OCI-LY1 (cell line): ENCODE measurements around the gene NEMP1.

Experiments used
- H2AFZ ChIP-seq: fragments of 200-600 bp; sonication (generic), shearing (Covaris generic); 2 replicates; pipeline ENCODE4 v1.6.0; 2014; ENCODE audit warnings: antibody characterized with exemption, mild to moderate bottlenecking, low read length
- H3F3A ChIP-seq: fragments of 200-600 bp; sonication (generic), shearing (Covaris generic); 2 replicates; pipeline ENCODE4 v1.6.0; 2014; ENCODE audit warnings: mild to moderate bottlenecking, antibody characterized with exemption, low read length, moderate library complexity; ENCODE audit not compliant: insufficient read depth
- H3K27ac ChIP-seq: fragments of 200-600 bp; sonication (generic); 2 replicates; pipeline ENCODE4 v1.5.1; 2014; ENCODE audit warnings: low read length, mixed run types, mild to moderate bottlenecking, low read depth; ENCODE audit not compliant: poor library complexity, severe bottlenecking
- H3K27me3 ChIP-seq: fragments of 200-600 bp; sonication (generic); 2 replicates; pipeline ENCODE4 v1.6.0; 2014; ENCODE audit warnings: antibody characterized with exemption, mild to moderate bottlenecking, low read length, moderate library complexity; ENCODE audit not compliant: insufficient read depth
- H3K36me3 ChIP-seq: fragments of 200-600 bp; sonication (generic); 2 replicates; pipeline ENCODE4 v1.6.1; 2014; ENCODE audit warnings: mild to moderate bottlenecking, antibody characterized with exemption, low read length, moderate library complexity, mixed read lengths; ENCODE audit not compliant: insufficient read depth
- H3K4me1 ChIP-seq: fragments of 200-600 bp; sonication (generic); 2 replicates; pipeline ENCODE4 v1.5.1; 2014; ENCODE audit warnings: mild to moderate bottlenecking, low read length, moderate library complexity; ENCODE audit not compliant: insufficient read depth, severe bottlenecking
- H3K4me2 ChIP-seq: fragments of 200-600 bp; sonication (generic), shearing (Covaris generic); 2 replicates; pipeline ENCODE4 v1.6.1; 2014; ENCODE audit warnings: low read length
- H3K4me3 ChIP-seq: fragments of 200-600 bp; sonication (generic); 2 replicates; pipeline ENCODE4 v1.5.1; 2014; ENCODE audit warnings: low read length, low read depth, mild to moderate bottlenecking, mixed read lengths; ENCODE audit not compliant: poor library complexity, severe bottlenecking
- H3K79me2 ChIP-seq: fragments of 200-600 bp; shearing (Covaris generic); 2 replicates; pipeline ENCODE4 v1.6.1; 2016; ENCODE audit warnings: mixed run types, low read length, mixed read lengths; ENCODE audit not compliant: insufficient read depth
- H3K9ac ChIP-seq: fragments of 200-600 bp; sonication (generic), shearing (Covaris generic); 2 replicates; pipeline ENCODE4 v1.6.1; 2014; ENCODE audit warnings: mild to moderate bottlenecking, low read length, mixed read lengths
- H3K9me2 ChIP-seq: fragments of 200-600 bp; sonication (generic), shearing (Covaris generic); 2 replicates; pipeline ENCODE4 v1.6.1; 2014; ENCODE audit warnings: low read depth, mild to moderate bottlenecking, low read length, mixed read lengths
- H3K9me3 ChIP-seq: fragments of 200-600 bp; shearing (Covaris generic); 2 replicates; pipeline ENCODE4 v1.6.1; 2014; ENCODE audit warnings: low read length, mixed read lengths
- H4K20me1 ChIP-seq: fragments of 200-600 bp; sonication (generic), shearing (Covaris generic); 2 replicates; pipeline ENCODE4 v1.6.0; 2016; ENCODE audit warnings: mild to moderate bottlenecking, low read length; ENCODE audit not compliant: insufficient read depth
- CTCF ChIP-seq: fragments of 200-600 bp; sonication (generic), shearing (Covaris generic); IDR thresholded peaks from 2 replicates; pipeline ENCODE4 v1.5.1; 2017; ENCODE audit warnings: mild to moderate bottlenecking, antibody characterized with exemption, low read length, moderate library complexity, mixed read lengths
- EZH2 ChIP-seq: fragments of 200-600 bp; sonication (generic), shearing (Covaris generic); IDR thresholded peaks from 2 replicates; pipeline ENCODE4 v1.8.0; 2017; ENCODE audit warnings: borderline replicate concordance, mixed run types, mild to moderate bottlenecking, antibody characterized with exemption, low read length, moderate library complexity, mixed read lengths

Gene NEMP1

GRCh38 chr12:57111031-57111734 lies 32.6 kb upstream of the NEMP1 start, which contains the start of gene STAT6:
STAT6 (minus strand) TSS chr12:57111362; CDS start chr12:57108278, 3,084 bp downstream.
- TF ChIP-seq CTCF (no peak), EZH2 (no peak)
- Histone ChIP-seq H3K9me3 (no peaks in the 10 kb centered on the region), H3K4me1 (peaks cover 27% of the 10 kb centered on the region), H3K27me3 (no peaks in the 10 kb centered on the region), H3K4me2 (peak within 1 kb of the TSS; percentile 78), H3K9ac (peak within 1 kb of the TSS; percentile 94), H4K20me1 (no peaks in the 10 kb centered on the region), H2AFZ (no peak within 1 kb of the TSS), H3K36me3 (peaks cover 25% of the 10 kb centered on the region), H3K4me3 (peak within 1 kb of the TSS; percentile 82), H3K79me2 (0 out of 2 replicates have a peak, but pooled peaks cover 3% of the 10 kb centered on the region), H3K27ac (peak within 1 kb of the TSS; percentile 87), H3K9me2 (no peaks in the 10 kb centered on the region), H3F3A (no peaks in the 10 kb centered on the region)

GRCh38 chr12:57110104-57111030 lies 31.8 kb upstream of the NEMP1 start:
- Histone ChIP-seq H3K9me3 (no peaks in the 10 kb centered on the region), H3K9me2 (no peaks in the 10 kb centered on the region), H4K20me1 (no peaks in the 10 kb centered on the region), H3K4me3 (peak overlapping the region; percentile 82), H3K36me3 (peaks cover 34% of the 10 kb centered on the region), H3K27me3 (no peaks in the 10 kb centered on the region), H3K79me2 (0 out of 2 replicates have a peak, but pooled peaks cover 3% of the 10 kb centered on the region), H3K9ac (peak overlapping the region; percentile 94), H2AFZ (no peak overlapping the region), H3K4me2 (peak overlapping the region; percentile 78), H3F3A (no peaks in the 10 kb centered on the region), H3K27ac (peak overlapping the region; percentile 87), H3K4me1 (peaks cover 27% of the 10 kb centered on the region)
- no peak for TF ChIP-seq EZH2

GRCh38 chr12:57109207-57110103 lies 30.9 kb upstream of the NEMP1 start:
- peaks cover 27% of the 10 kb centered on the region for H3K4me1 ChIP-seq
- H3K36me3 ChIP-seq, result peaks cover 43% of the 10 kb centered on the region
- H3K79me2 ChIP-seq, result 0 out of 2 replicates have a peak, but pooled peaks cover 3% of the 10 kb centered on the region
- H4K20me1 ChIP-seq, result no peaks in the 10 kb centered on the region
- H2AFZ ChIP-seq, result no peak overlapping the region
- H3K9me2 ChIP-seq, result no peaks in the 10 kb centered on the region
- no peaks in the 10 kb centered on the region for H3K9me3 ChIP-seq
- no peak for TF ChIP-seq EZH2
- no peak for TF ChIP-seq CTCF
- H3K4me3 ChIP-seq, result peak overlapping the region; percentile 82
- peak overlapping the region; percentile 78 for H3K4me2 ChIP-seq
- peak overlapping the region; percentile 87 for H3K27ac ChIP-seq
- H3K27me3 ChIP-seq, result no peaks in the 10 kb centered on the region
- no peaks in the 10 kb centered on the region for H3F3A ChIP-seq
- H3K9ac ChIP-seq, result peak overlapping the region; percentile 94; the same call in 1 of the 2 replicates
